ENCODE measurements around the gene STOX2. TPM values are rescaled to one million over a fixed set of nuclear protein-coding genes. Genes with fewer than 3 reads are reported as not detected.
A peak's percentile ranks its signal among the peaks of the same experiment; 100 is the strongest.
"Not testable (repeated sequence)": the region's sequence is repeated elsewhere in the genome, so short reads cannot be mapped to it uniquely, and the experiment has no call there.

Gene STOX2
- total and polyA plus RNA-seq, 10 donors, result 0.53 to 42.8 (median 28.6) TPM

GRCh38 chr4:184039963-184040383 is 134.9 kb downstream of the STOX2 start:
- Histone ChIP-seq H3K9me3 (peaks cover 0 to 3% (median 2%) of the 10 kb centered on the region in 8 donors), H3K36me3 (no peaks in the 10 kb centered on the region), H3K27me3 (replicated peaks in 1 of 7) (peaks cover 0 to 38% (median 6%) of the 10 kb centered on the region in 7 donors), H3K4me1 (peaks cover 0 to 10% (median 0%) of the 10 kb centered on the region in 6 donors), H3K27ac (no peak overlapping the region), H3K4me3 (peak overlapping the region in 3 of 8 donors; percentile 1 to 36 (median 10))
- intact Hi-C loops (cut with DNase I; ENCODE audit: low total_unique reads), result no loop called here
- DNase-seq, result no peak
- no peak for TF ChIP-seq CTCF (IDR thresholded peaks at IDR 0.05 in 8 of 11, conservative IDR thresholded peaks at IDR 0.05 in 3 of 11)
- WGBS, 5 donors, result 8 to 30% (median 13%) methylated on average over 19 to 22 of the region's 22 CpGs

- peaks cover 0 to 15% (median 14%) of the 10 kb centered on the region in 8 donors for H3K9me3 ChIP-seq
- H3K27ac ChIP-seq, result no peak overlapping the region
- no peaks in the 10 kb centered on the region for H3K36me3 ChIP-seq
- peaks cover 0 to 38% (median 6%) of the 10 kb centered on the region in 7 donors for H3K27me3 ChIP-seq (replicated peaks in 1 of 7)
- no peak for TF ChIP-seq POLR2A (IDR thresholded peaks at IDR 0.05)
- no peak for TF ChIP-seq CTCF (IDR thresholded peaks at IDR 0.05 in 8 of 11, conservative IDR thresholded peaks at IDR 0.05 in 3 of 11)
- TF ChIP-seq POLR2AphosphoS5 (IDR thresholded peaks at IDR 0.05), result no peak
- H3K4me1 ChIP-seq, result peaks cover 0 to 10% (median 0%) of the 10 kb centered on the region in 6 donors
- no peak overlapping the region for H3K4me3 ChIP-seq
- intact Hi-C loops (cut with DNase I; ENCODE audit: low total_unique reads), result no loop called here
- DNase-seq, result no peak
- 92 to 96% (median 95%) methylated on average over 10 of the region's 10 CpGs for WGBS, 5 donors
These were observed 136.0 kb downstream of the STOX2 start for GRCh38 chr4:184041156-184041555.

- Histone ChIP-seq H3K9me3 (peaks cover 0 to 41% (median 31%) of the 10 kb centered on the region in 8 donors), H3K4me1 (no peaks in the 10 kb centered on the region), H3K4me3 (no peak overlapping the region), H3K27ac (no peak overlapping the region), H3K36me3 (no peaks in the 10 kb centered on the region), H3K27me3 (replicated peaks in 1 of 7) (peaks cover 0 to 9% (median 0%) of the 10 kb centered on the region in 7 donors)
- 70 to 87% (median 79%) methylated on average over 1 of the region's 1 CpG for whole genome bisulfite sequencing, 5 donors
- DNase-seq, result no peak
- no peak for TF ChIP-seq POLR2AphosphoS5 (IDR thresholded peaks at IDR 0.05)
- TF ChIP-seq CTCF (IDR thresholded peaks at IDR 0.05 in 8 of 11, conservative IDR thresholded peaks at IDR 0.05 in 3 of 11), result no peak
- TF ChIP-seq POLR2A (IDR thresholded peaks at IDR 0.05), result no peak
- intact Hi-C loops (cut with DNase I; ENCODE audit: low total_unique reads), result no loop called here
These were observed 141.0 kb downstream of the STOX2 start for GRCh38 chr4:184046148-184046547.

- peaks cover 0 to 32% (median 19%) of the 10 kb centered on the region in 8 donors for H3K9me3 ChIP-seq
- H3K4me1 ChIP-seq; H3K27me3 ChIP-seq (replicated peaks in 1 of 7); H3K4me3 ChIP-seq; H3K36me3 ChIP-seq; H3K27ac ChIP-seq; DNase-seq; intact Hi-C loops (cut with DNase I; ENCODE audit: low total_unique reads): not testable (repeated sequence)
- 91 to 98% (median 97%) methylated on average over 4 of the region's 4 CpGs for WGBS, 5 donors
These were observed 146.2 kb downstream of the STOX2 start for GRCh38 chr4:184051262-184051661.

- Histone ChIP-seq H3K9me3 (peaks cover 0 to 19% (median 7%) of the 10 kb centered on the region in 8 donors), H3K27ac (no peak overlapping the region), H3K27me3 (replicated peaks in 1 of 7) (no peaks in the 10 kb centered on the region), H3K4me1 (no peaks in the 10 kb centered on the region), H3K36me3 (no peaks in the 10 kb centered on the region), H3K4me3 (no peak overlapping the region)
- intact Hi-C loops (cut with DNase I; ENCODE audit: low total_unique reads), result no loop called here
- no peak for DNase-seq
- TF ChIP-seq CTCF (IDR thresholded peaks at IDR 0.05 in 8 of 11, conservative IDR thresholded peaks at IDR 0.05 in 3 of 11) (no peak), POLR2A (IDR thresholded peaks at IDR 0.05) (no peak), POLR2AphosphoS5 (IDR thresholded peaks at IDR 0.05) (no peak)
- 80 to 93% (median 83%) methylated on average over 2 of the region's 2 CpGs for WGBS, 5 donors
These were observed 147.5 kb downstream of the STOX2 start for GRCh38 chr4:184052616-184053015.
